Hindlimb muscle (tissue), 1 donor: ENCODE data around the gene NDUFA13. TPM values are rescaled to one million over a fixed set of nuclear protein-coding genes. Genes with fewer than 3 reads are reported as not detected.
"Not testable (repeated sequence)": the region's sequence is repeated elsewhere in the genome, so short reads cannot be mapped to it uniquely, and the experiment has no call there.

ENCODE experiments used
- DNase-seq: peaks from one replicate; pipeline ENCODE4 v3.0.0-alpha.2; 2013
- polyA plus RNA-seq: library from polyadenylated mRNA; unstranded; fragments of 120-200 nt; gene quantifications from one replicate; pipeline ENCODE4 v1.2.1, GENCODE V29; 2013; ENCODE audit not compliant: insufficient read length

The NDUFA13 gene
- polyA plus RNA-seq = 180 TPM

- peak; percentile 95 for DNase-seq
Observed at GRCh38 chr19:19515642-19516519, at the start of gene NDUFA13. TSS of gene NDUFA13 (plus strand) at chr19:19516225. CDS start at chr19:19516239, 14 bp downstream.

- DNase-seq = no peak
Observed at GRCh38 chr19:19468424-19469050, 47.5 kb upstream of the NDUFA13 start.

GRCh38 chr19:19470579-19470978, 45.4 kb upstream of the NDUFA13 start:
- no peak for DNase-seq

- no peak for DNase-seq
Observed at GRCh38 chr19:19471682-19472081, 44.3 kb upstream of the NDUFA13 start.

GRCh38 chr19:19472106-19472505, 43.9 kb upstream of the NDUFA13 start:
- DNase-seq = not testable (repeated sequence)

- no peak for DNase-seq
Observed at GRCh38 chr19:19475015-19475765, 40.8 kb upstream of the NDUFA13 start.

- DNase-seq = no peak
Observed at GRCh38 chr19:19475849-19476828, 39.9 kb upstream of the NDUFA13 start.

- DNase-seq = no peak
Observed at GRCh38 chr19:19477705-19478383, 38.2 kb upstream of the NDUFA13 start.

GRCh38 chr19:19480688-19481087, 35.3 kb upstream of the NDUFA13 start:
- no peak for DNase-seq

GRCh38 chr19:19482809-19483596, 33.0 kb upstream of the NDUFA13 start:
- peak; percentile 69 for DNase-seq

GRCh38 chr19:19485161-19485997, 30.6 kb upstream of the NDUFA13 start:
- DNase-seq = no peak

- no peak for DNase-seq
Observed at GRCh38 chr19:19485998-19486290, 30.1 kb upstream of the NDUFA13 start.

- no peak for DNase-seq
Observed at GRCh38 chr19:19486343-19487076, 29.5 kb upstream of the NDUFA13 start.

GRCh38 chr19:19487077-19487949, 28.7 kb upstream of the NDUFA13 start:
- no peak for DNase-seq

- no peak for DNase-seq
Observed at GRCh38 chr19:19487950-19488874, 27.8 kb upstream of the NDUFA13 start.

GRCh38 chr19:19488875-19489690, 26.9 kb upstream of the NDUFA13 start:
- peak; percentile 88 for DNase-seq
